Activated B cell treated with CpG ODN at 0.5 μM for 24 hours (primary cell): Measurements from ENCODE around the gene RIC1. TPM values are rescaled to one million over a fixed set of nuclear protein-coding genes. Genes with fewer than 3 reads are reported as not detected.

Experiments
- ATAC-seq: fragments of 200-7000 bp; cut with Tn5 transposase; one replicate; pipeline ENCODE4 v1.10.0; 2021; ENCODE audit warnings: low read depth, mild to moderate bottlenecking, moderate library complexity
- CTCF ChIA-PET: fragments of 350-600 bp; sonication (Branson Sonifier 250); formaldehyde crosslinking; loops from one replicate; lab custom pipeline; 2021; ENCODE audit warnings: antibody characterized with exemption; lab: Charles Lee
- POLR2A ChIA-PET: fragments of 350-600 bp; sonication (Branson Sonifier 250); formaldehyde crosslinking; loops from one replicate; lab custom pipeline; 2021; ENCODE audit warnings: antibody characterized with exemption; lab: Charles Lee
- DNase-seq: peaks from one replicate; pipeline ENCODE4 v3.0.0; 2022
- H3K27ac Mint-ChIP-seq: one replicate; pipeline ENCODE4 v1.8.0; 2020; ENCODE audit warnings: mixed read lengths
- H3K27me3 Mint-ChIP-seq: one replicate; pipeline ENCODE4 v1.8.0; 2021; ENCODE audit warnings: mixed read lengths
- H3K36me3 Mint-ChIP-seq: one replicate; pipeline ENCODE4 v1.8.0; 2021; ENCODE audit warnings: low read depth, mixed read lengths
- H3K4me1 Mint-ChIP-seq: one replicate; pipeline ENCODE4 v1.8.0; 2021; ENCODE audit warnings: mixed read lengths
- H3K4me3 Mint-ChIP-seq: one replicate; pipeline ENCODE4 v1.8.0; 2020; ENCODE audit warnings: mild to moderate bottlenecking, mixed read lengths
- H3K9me3 Mint-ChIP-seq: one replicate; pipeline ENCODE4 v1.8.0; 2020; ENCODE audit warnings: mixed read lengths
- CTCF ChIP-seq: fragments of 200-600 bp; IDR thresholded peaks from one replicate; pipeline ENCODE4 v1.8.0; 2022; ENCODE audit warnings: antibody characterized with exemption, mild to moderate bottlenecking
- intact Hi-C: fragments of 100-400 bp; cut with micrococcal nuclease; formaldehyde crosslinking; loops from one replicate; pipeline ENCODE4 v1.15.1; 2024
- total RNA-seq: library from RNA; stranded (reverse); gene quantifications from 2 replicates; pipeline ENCODE4 v1.2.3, GENCODE V29; 2022

The RIC1 gene
- total RNA-seq, 1 donor from 2014 or later, result 85.0 TPM

GRCh38 chr9:5690278-5690677 is 61.4 kb downstream of the RIC1 start:
- H3K27ac Mint-ChIP-seq, result no peak overlapping the region
- H3K9me3 Mint-ChIP-seq, result no peaks in the 10 kb centered on the region
- ATAC-seq (no peak), DNase-seq (no peak)
- H3K4me3 Mint-ChIP-seq, result no peak overlapping the region
- no peak for TF ChIP-seq CTCF
- ChIA-PET POLR2A (no interaction called here), CTCF (no interaction called here)
- H3K36me3 Mint-ChIP-seq, result peaks cover 34% of the 10 kb centered on the region
- peaks cover 13% of the 10 kb centered on the region for H3K4me1 Mint-ChIP-seq
- H3K27me3 Mint-ChIP-seq, result no peaks in the 10 kb centered on the region
- intact Hi-C loops, result no loop called here

- DNase-seq (no peak), ATAC-seq (no peak)
- H3K36me3 Mint-ChIP-seq, result peaks cover 56% of the 10 kb centered on the region
- intact Hi-C loops, result no loop called here
- POLR2A ChIA-PET, result no interaction called here
- H3K4me3 Mint-ChIP-seq, result no peak overlapping the region
- no peaks in the 10 kb centered on the region for H3K27me3 Mint-ChIP-seq
- TF ChIP-seq CTCF, result no peak
- no peak overlapping the region for H3K27ac Mint-ChIP-seq
- H3K9me3 Mint-ChIP-seq, result no peaks in the 10 kb centered on the region
- peaks cover 22% of the 10 kb centered on the region for H3K4me1 Mint-ChIP-seq
- CTCF ChIA-PET, result no interaction called here
Measured at GRCh38 chr9:5695860-5696259, 67.0 kb downstream of the RIC1 start.

- ChIA-PET POLR2A (no interaction called here), CTCF (no interaction called here)
- no peak for DNase-seq
- no peak overlapping the region for H3K4me3 Mint-ChIP-seq
- ATAC-seq, result no peak
- peak overlapping the region; percentile 53 for H3K27ac Mint-ChIP-seq
- no peak for TF ChIP-seq CTCF
- H3K4me1 Mint-ChIP-seq, result peaks cover 22% of the 10 kb centered on the region
- intact Hi-C loops, result no loop called here
- H3K36me3 Mint-ChIP-seq, result peaks cover 59% of the 10 kb centered on the region
- H3K9me3 Mint-ChIP-seq, result no peaks in the 10 kb centered on the region
- no peaks in the 10 kb centered on the region for H3K27me3 Mint-ChIP-seq
Measured at GRCh38 chr9:5696884-5697283, 68.0 kb downstream of the RIC1 start.

- Mint-ChIP-seq H3K4me3 (no peak overlapping the region), H3K36me3 (peaks cover 61% of the 10 kb centered on the region), H3K9me3 (no peaks in the 10 kb centered on the region), H3K27me3 (no peaks in the 10 kb centered on the region), H3K27ac (no peak overlapping the region), H3K4me1 (peaks cover 23% of the 10 kb centered on the region)
- intact Hi-C loops, result loop anchor here (2.0 kb wide), 1 partner anchor 15 kb away; no protein-coding TSS in a partner anchor
- DNase-seq, result no peak
- CTCF ChIA-PET, result no interaction called here
- ATAC-seq, result no peak
- TF ChIP-seq CTCF, result no peak
- POLR2A ChIA-PET, result no interaction called here
Measured at GRCh38 chr9:5698004-5698403, 69.1 kb downstream of the RIC1 start.

- ChIA-PET POLR2A (interaction anchor here (0.6 kb wide), 1 partner anchor 404 kb away, joined by 3 read pairs; no protein-coding TSS in a partner anchor), CTCF (no interaction called here)
- H3K27me3 Mint-ChIP-seq, result no peaks in the 10 kb centered on the region
- peaks cover 28% of the 10 kb centered on the region for H3K4me1 Mint-ChIP-seq
- H3K27ac Mint-ChIP-seq, result no peak overlapping the region
- ATAC-seq (no peak), DNase-seq (no peak)
- peaks cover 60% of the 10 kb centered on the region for H3K36me3 Mint-ChIP-seq
- TF ChIP-seq CTCF, result no peak
- intact Hi-C loops, result loop anchor here (2.0 kb wide), 1 partner anchor 14 kb away; no protein-coding TSS in a partner anchor
- peaks cover 3% of the 10 kb centered on the region for H3K9me3 Mint-ChIP-seq
- no peak overlapping the region for H3K4me3 Mint-ChIP-seq
Measured at GRCh38 chr9:5698810-5699556, 70.1 kb downstream of the RIC1 start.
